HL-60 (cell line): ENCODE results near the gene CSGALNACT2.

Experiments used
- POLR2AphosphoS5 ChIP-seq: IDR thresholded peaks from 2 replicates; pipeline ENCODE4 v1.6.1; 2012; ENCODE audit warnings: low read depth
- REST ChIP-seq: IDR thresholded peaks from 2 replicates; pipeline ENCODE4 v1.6.1; 2012; ENCODE audit warnings: low read depth; ENCODE audit not compliant: insufficient replicate concordance
- SPI1 ChIP-seq: IDR thresholded peaks from 2 replicates; pipeline ENCODE4 v1.6.1; 2012; ENCODE audit warnings: low read depth, mild to moderate bottlenecking, borderline replicate concordance
- TF ChIP-seq, protein P1 (sequence below): IDR thresholded peaks from one replicate; pipeline ENCODE4 v1.5.1; 2011; ENCODE audit warnings: low read length, control low read depth, inconsistent platforms; ENCODE audit not compliant: insufficient read depth

GRCh38 chr10:43155221-43155620 is 17.0 kb downstream of the CSGALNACT2 start:
- TF ChIP-seq, protein P1, sequence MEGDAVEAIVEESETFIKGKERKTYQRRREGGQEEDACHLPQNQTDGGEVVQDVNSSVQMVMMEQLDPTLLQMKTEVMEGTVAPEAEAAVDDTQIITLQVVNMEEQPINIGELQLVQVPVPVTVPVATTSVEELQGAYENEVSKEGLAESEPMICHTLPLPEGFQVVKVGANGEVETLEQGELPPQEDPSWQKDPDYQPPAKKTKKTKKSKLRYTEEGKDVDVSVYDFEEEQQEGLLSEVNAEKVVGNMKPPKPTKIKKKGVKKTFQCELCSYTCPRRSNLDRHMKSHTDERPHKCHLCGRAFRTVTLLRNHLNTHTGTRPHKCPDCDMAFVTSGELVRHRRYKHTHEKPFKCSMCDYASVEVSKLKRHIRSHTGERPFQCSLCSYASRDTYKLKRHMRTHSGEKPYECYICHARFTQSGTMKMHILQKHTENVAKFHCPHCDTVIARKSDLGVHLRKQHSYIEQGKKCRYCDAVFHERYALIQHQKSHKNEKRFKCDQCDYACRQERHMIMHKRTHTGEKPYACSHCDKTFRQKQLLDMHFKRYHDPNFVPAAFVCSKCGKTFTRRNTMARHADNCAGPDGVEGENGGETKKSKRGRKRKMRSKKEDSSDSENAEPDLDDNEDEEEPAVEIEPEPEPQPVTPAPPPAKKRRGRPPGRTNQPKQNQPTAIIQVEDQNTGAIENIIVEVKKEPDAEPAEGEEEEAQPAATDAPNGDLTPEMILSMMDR: no peak
- no peak for TF ChIP-seq SPI1
- no peak for TF ChIP-seq REST
- no peak for TF ChIP-seq POLR2AphosphoS5
